C4-2B (cell line): ENCODE results near the gene PTPRN2.

ENCODE experiments used
- H3K27ac ChIP-seq: fragments of 450-650 bp; 2 replicates; pipeline ENCODE4 v1.5.1; 2017
- ZFX ChIP-seq: fragments of 450-650 bp; IDR thresholded peaks from 2 replicates; pipeline ENCODE4 v1.6.1; 2017
- TF ChIP-seq, protein P1 (sequence below): fragments of 450-650 bp; conservative IDR thresholded peaks from 2 replicates; pipeline ENCODE4 v1.5.1; 2017; ENCODE audit warnings: mild to moderate bottlenecking

PTPRN2 gene

DNA sequence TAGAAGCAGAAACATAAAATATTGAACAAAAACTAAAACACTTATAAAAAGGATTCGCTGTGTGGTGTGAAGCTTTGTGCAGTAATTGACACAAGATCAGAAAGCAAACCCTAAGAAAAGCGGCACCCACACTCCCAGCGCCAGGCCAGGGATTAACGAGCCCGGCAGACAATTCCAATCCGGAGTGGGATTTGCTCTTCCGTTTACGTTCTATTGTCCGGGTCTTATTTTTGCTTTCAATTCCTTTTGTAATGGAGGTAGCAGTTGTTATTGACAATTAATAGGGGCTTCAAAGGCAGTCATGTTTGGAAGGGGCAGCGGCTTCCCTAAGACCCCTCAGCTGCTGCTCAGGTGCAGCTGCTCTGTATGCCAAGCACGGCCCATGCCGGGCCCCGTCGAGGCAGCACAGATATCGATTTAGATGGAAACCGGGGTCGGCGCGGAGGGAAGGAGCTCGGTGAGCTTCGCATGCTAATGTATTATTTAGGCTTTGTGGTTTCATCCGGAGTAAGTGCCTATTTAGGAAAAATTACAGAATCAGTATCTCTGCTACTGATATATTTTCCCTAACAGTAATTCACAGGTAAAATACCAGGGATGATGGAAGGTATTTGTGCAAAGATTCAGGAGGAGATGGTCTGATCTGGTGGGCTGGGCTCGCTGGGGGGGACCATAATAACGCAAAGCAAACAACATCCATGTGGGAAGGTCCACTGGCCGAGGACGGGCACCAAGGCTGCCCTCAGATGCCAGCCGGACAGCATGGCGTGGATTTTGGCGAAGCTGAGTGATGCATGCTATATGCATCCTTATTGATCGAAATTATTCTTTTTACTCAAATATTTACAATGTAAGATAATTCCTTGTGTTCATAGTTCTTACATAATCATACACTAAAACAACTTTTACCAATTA lies 561.7 kb downstream of the PTPRN2 start:
- TF ChIP-seq, protein P1, sequence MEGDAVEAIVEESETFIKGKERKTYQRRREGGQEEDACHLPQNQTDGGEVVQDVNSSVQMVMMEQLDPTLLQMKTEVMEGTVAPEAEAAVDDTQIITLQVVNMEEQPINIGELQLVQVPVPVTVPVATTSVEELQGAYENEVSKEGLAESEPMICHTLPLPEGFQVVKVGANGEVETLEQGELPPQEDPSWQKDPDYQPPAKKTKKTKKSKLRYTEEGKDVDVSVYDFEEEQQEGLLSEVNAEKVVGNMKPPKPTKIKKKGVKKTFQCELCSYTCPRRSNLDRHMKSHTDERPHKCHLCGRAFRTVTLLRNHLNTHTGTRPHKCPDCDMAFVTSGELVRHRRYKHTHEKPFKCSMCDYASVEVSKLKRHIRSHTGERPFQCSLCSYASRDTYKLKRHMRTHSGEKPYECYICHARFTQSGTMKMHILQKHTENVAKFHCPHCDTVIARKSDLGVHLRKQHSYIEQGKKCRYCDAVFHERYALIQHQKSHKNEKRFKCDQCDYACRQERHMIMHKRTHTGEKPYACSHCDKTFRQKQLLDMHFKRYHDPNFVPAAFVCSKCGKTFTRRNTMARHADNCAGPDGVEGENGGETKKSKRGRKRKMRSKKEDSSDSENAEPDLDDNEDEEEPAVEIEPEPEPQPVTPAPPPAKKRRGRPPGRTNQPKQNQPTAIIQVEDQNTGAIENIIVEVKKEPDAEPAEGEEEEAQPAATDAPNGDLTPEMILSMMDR, result no peak
- TF ChIP-seq ZFX, result no peak
- no peak overlapping the region for H3K27ac ChIP-seq

DNA sequence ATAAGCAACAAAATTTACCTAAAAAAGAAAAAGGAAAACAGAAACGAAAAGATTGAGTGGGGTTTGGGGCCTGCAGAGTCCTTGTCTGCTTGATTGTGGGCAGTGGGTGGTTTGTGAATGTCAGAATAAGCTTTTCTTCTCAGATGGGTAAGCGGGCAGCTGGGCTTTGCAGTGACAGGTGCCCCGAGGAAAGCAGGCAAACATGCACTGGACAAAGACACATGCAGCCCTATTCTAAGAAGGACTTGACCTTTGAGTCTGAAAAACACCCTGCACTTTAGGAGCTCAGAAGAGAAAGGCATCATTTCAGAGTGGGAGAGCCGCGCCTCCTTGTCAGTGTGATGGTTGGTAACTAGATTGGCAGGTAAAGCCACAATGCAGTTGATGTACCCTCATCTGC lies 562.7 kb downstream of the PTPRN2 start:
- TF ChIP-seq, protein P1, result no peak
- TF ChIP-seq ZFX, result no peak

DNA sequence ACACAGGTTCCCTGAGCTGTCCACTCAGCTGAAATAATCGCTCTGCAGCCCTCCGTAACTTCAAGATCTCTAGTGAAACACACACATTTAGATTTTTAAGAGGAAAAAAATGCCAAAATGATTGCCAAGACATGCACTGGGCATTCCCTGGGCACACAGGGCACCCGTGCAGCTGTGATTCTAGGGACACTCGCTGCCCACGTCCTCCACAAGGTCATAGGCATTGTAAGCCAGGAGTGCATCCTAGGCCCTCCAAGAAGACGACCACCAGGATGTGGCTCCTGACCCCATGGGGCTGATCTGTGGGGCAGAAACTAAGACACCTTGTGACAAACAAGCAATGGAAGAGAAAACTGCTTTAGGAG lies 563.3 kb downstream of the PTPRN2 start:
- TF ChIP-seq ZFX, result no peak
- TF ChIP-seq, protein P1, result no peak
- H3K27ac ChIP-seq, result no peak overlapping the region

More for the DNA sequence above, 562.7 kb downstream of the PTPRN2 start:
- no peak overlapping the region for H3K27ac ChIP-seq

DNA sequence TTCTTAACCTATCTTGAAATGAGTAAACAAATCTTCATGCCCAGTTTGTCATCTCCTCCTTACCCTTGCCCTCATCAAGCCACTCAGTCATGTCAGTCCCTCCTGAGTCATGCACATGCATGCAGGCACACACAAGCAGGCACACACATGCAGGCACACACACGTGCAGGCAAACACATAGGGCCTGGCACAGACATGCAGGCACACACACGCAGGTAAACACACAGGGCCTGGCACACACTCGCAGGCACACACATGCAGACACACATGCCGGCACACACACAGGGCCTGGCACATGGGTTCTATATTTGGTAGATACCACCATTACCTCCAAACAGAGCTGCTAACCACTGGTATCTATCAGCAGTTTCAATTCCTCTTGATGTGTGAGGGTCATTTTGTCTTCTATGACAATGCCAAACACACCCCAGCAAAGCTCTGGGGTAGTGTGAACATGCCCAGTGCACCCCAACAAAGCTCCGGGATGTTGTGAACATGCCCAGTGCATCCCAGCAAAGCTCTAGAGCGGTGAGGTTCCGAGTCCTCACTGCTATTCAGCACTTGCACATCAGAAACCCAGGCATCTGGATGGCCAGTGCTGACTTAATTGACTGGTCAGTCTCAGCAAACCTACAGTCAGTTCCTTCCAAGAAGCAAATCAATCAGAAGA lies 563.8 kb downstream of the PTPRN2 start:
- H3K27ac ChIP-seq, result no peak overlapping the region
- TF ChIP-seq ZFX, result no peak
- TF ChIP-seq, protein P1, result no peak

DNA sequence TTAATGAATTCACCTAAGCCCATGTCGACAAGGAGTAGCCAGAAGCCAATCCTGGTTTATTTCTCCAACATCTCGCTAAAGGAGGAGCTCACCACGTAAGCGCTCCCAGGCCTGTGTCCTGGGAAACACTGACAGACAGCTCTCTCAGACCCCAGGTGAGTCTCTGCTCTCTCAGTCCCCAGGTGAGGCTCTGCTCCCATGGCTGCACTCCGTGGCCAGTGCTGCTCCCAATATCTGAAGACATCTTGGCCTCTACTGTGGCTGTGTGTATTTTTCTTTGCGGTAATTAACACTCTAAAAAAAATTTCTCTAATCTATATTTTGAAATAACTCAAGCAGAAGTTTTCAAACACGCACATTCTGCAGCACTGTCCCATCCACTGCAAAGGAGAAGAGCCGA lies 564.5 kb downstream of the PTPRN2 start:
- TF ChIP-seq, protein P1, result no peak
- TF ChIP-seq ZFX, result no peak
- no peak overlapping the region for H3K27ac ChIP-seq

DNA sequence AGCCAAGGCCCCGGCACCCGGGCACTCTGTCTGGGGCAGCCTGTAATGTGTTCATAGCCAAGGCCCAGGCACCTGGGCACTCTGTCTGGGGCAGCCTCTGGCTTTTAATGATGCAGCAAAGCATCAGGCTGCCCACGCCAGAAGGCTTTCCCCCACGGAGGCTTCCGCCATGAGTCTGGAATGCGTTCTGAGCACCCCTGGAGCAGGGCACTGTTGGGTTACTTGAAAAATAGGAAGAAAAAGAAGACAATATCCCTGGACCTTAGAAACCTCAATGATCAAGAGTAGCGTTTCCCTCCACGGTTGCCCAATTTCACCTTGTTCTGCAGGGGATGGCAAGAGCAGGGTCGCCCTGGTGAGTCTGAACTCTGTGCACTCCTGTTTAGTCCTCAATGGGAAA lies 565.0 kb downstream of the PTPRN2 start:
- H3K27ac ChIP-seq, result no peak overlapping the region
- no peak for TF ChIP-seq ZFX
- TF ChIP-seq, protein P1, result no peak

DNA sequence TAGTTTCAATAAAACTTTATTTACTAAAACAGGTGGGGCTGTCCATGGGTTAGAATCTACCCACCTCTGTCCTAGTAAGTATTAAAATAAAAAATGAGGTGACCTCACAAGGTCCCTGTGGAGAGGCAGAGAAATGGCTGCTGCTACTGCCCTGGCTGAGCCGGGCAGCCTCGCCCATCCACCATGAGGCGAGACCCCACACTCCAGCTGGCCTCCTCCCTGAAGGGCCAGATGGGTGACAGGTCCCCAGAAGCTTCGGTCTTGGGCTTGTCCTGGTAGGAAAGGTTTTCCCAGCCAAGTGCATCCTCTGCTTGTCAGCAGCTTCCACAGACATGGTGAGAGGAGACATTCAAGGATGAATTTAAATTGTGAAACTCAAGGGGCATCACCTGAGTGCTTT lies 565.8 kb downstream of the PTPRN2 start:
- H3K27ac ChIP-seq, result no peak overlapping the region
- no peak for TF ChIP-seq ZFX
- TF ChIP-seq, protein P1, result no peak
